SH-SY5Y (cell line): ENCODE results near the gene MTHFD2.

ENCODE experiments used
- GATA2 ChIP-seq: IDR thresholded peaks from 2 replicates; pipeline ENCODE4 v1.6.1; 2011; ENCODE audit warnings: mild to moderate bottlenecking, low read depth, low read length
- GATA3 ChIP-seq: IDR thresholded peaks from 2 replicates; pipeline ENCODE4 v1.6.1; 2011; ENCODE audit warnings: low read depth, mild to moderate bottlenecking, low read length, moderate library complexity

DNA sequence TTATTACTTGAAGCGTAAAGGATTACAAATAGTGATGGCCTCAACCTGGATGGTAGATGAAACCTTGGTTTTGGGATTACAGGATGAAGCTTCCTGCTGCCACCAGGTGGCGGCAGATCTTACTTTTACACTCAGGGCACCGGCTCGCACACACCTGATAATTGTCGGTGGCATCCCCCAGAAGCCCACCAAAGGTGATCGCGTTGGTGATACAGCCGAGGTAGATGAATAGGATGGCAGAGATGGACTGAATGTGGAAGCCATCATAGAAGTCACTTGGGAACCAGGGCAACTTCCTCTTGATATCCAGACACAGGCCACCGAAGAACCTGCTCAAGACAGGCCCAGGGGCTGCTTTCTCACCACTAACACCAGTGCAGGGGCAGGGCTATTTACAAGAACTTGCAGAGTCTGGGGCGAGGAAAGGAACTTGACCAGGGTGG is 51.8 kb downstream of the MTHFD2 start:
- no peak for TF ChIP-seq GATA2
- TF ChIP-seq GATA3, result no peak
